ENCODE results near the gene MTERF4.

The MTERF4 gene

GRCh38 chr2:241081643-241082340 lies 20.3 kb downstream of the MTERF4 start:
- WGBS = 87% methylated on average over 28 of the region's 28 CpGs
- H3K14ac ChIP-seq (ENCODE audit: low read length in 2 of 2) = no peak overlapping the region
- no peak overlapping the region for H4K91ac ChIP-seq (ENCODE audit: low read length)
- peak overlapping the region in 1 of 2 experiments; percentile 90 for H3K23ac ChIP-seq (ENCODE audit: low read length in 2 of 2)
- H3K4me3 ChIP-seq (ENCODE audit: insufficient read depth in 1 of 2, low read depth in 1 of 2, low read length in 2 of 2) = no peak overlapping the region
- no peak overlapping the region for H3K18ac ChIP-seq (ENCODE audit: low read depth in 1 of 2, low read length in 2 of 2)
- DNase-seq = no peak
- no peak overlapping the region for H3K4ac ChIP-seq (ENCODE audit: low read depth in 1 of 2, low read length in 2 of 2)
- H2AK5ac ChIP-seq (ENCODE audit: low read length, severe bottlenecking) = no peak overlapping the region
- no peak overlapping the region for H3K9ac ChIP-seq (ENCODE audit: low read length)
- no peak overlapping the region for H2BK5ac ChIP-seq (ENCODE audit: low read depth, low read length, poor library complexity, severe bottlenecking)
- H3K27me3 ChIP-seq (ENCODE audit: control insufficient read depth in 1 of 2, insufficient read depth in 1 of 2, low read length in 2 of 2) = no peaks in the 10 kb centered on the region
- no peak overlapping the region for H2BK12ac ChIP-seq (ENCODE audit: low read length in 2 of 2)
- peaks cover 2% of the 10 kb centered on the region for H3K4me1 ChIP-seq (ENCODE audit: control insufficient read depth, insufficient read depth, low read depth, low read length)
- H2BK120ac ChIP-seq (ENCODE audit: low read depth, low read length) = no peak overlapping the region
- no peak overlapping the region for H3K27ac ChIP-seq (ENCODE audit: low read length, poor library complexity, severe bottlenecking)
- H3K79me1 ChIP-seq (replicated peaks; ENCODE audit: low read length, poor library complexity, severe bottlenecking) = peaks cover 2% of the 10 kb centered on the region
- peaks cover 0 to 81% of the 10 kb centered on the region in 2 experiments for H3K36me3 ChIP-seq (ENCODE audit: control insufficient read depth in 1 of 2, insufficient read depth in 2 of 2, low read depth in 1 of 2, low read length in 2 of 2)
- H2BK15ac ChIP-seq (ENCODE audit: low read depth, poor library complexity, severe bottlenecking) = no peak overlapping the region
- H3K9me3 ChIP-seq (ENCODE audit: control insufficient read depth, low read length) = no peaks in the 10 kb centered on the region
- no peak overlapping the region for H3K4me2 ChIP-seq (ENCODE audit: low read length, poor library complexity, severe bottlenecking)
- H4K8ac ChIP-seq (ENCODE audit: low read length) = no peak overlapping the region
- no peak overlapping the region for H2AFZ ChIP-seq (ENCODE audit: low read depth, low read length)

- H3K18ac ChIP-seq (ENCODE audit: low read depth in 1 of 2, low read length in 2 of 2) = no peak overlapping the region
- H3K79me1 ChIP-seq (replicated peaks; ENCODE audit: low read length, poor library complexity, severe bottlenecking) = peaks cover under 1% of the 10 kb centered on the region
- 84% methylated on average over 9 of the region's 9 CpGs for WGBS
- H3K4me1 ChIP-seq (ENCODE audit: control insufficient read depth, insufficient read depth, low read depth, low read length) = peaks cover 2% of the 10 kb centered on the region
- H3K4ac ChIP-seq (ENCODE audit: low read depth in 1 of 2, low read length in 2 of 2) = no peak overlapping the region
- no peak overlapping the region for H2BK120ac ChIP-seq (ENCODE audit: low read depth, low read length)
- no peak overlapping the region for H3K9ac ChIP-seq (ENCODE audit: low read length)
- H2BK12ac ChIP-seq (ENCODE audit: low read length in 2 of 2) = no peak overlapping the region
- H2BK15ac ChIP-seq (ENCODE audit: low read depth, poor library complexity, severe bottlenecking) = no peak overlapping the region
- H3K23ac ChIP-seq (ENCODE audit: low read length in 2 of 2) = no peak overlapping the region
- no peak overlapping the region for H4K91ac ChIP-seq (ENCODE audit: low read length)
- no peak overlapping the region for H2BK5ac ChIP-seq (ENCODE audit: low read depth, low read length, poor library complexity, severe bottlenecking)
- H3K9me3 ChIP-seq (ENCODE audit: control insufficient read depth, low read length) = no peaks in the 10 kb centered on the region
- no peak overlapping the region for H3K4me3 ChIP-seq (ENCODE audit: insufficient read depth in 1 of 2, low read depth in 1 of 2, low read length in 2 of 2)
- DNase-seq = no peak
- no peaks in the 10 kb centered on the region for H3K27me3 ChIP-seq (ENCODE audit: control insufficient read depth in 1 of 2, insufficient read depth in 1 of 2, low read length in 2 of 2)
- H2AFZ ChIP-seq (ENCODE audit: low read depth, low read length) = no peak overlapping the region
- H2AK5ac ChIP-seq (ENCODE audit: low read length, severe bottlenecking) = no peak overlapping the region
- H3K27ac ChIP-seq (ENCODE audit: low read length, poor library complexity, severe bottlenecking) = no peak overlapping the region
- no peak overlapping the region for H4K8ac ChIP-seq (ENCODE audit: low read length)
- no peak overlapping the region for H3K4me2 ChIP-seq (ENCODE audit: low read length, poor library complexity, severe bottlenecking)
- H3K14ac ChIP-seq (ENCODE audit: low read length in 2 of 2) = no peak overlapping the region
- peaks cover 0 to 79% of the 10 kb centered on the region in 2 experiments for H3K36me3 ChIP-seq (ENCODE audit: control insufficient read depth in 1 of 2, insufficient read depth in 2 of 2, low read depth in 1 of 2, low read length in 2 of 2)
These were observed 20.9 kb downstream of the MTERF4 start for GRCh38 chr2:241081190-241081642.

DNA sequence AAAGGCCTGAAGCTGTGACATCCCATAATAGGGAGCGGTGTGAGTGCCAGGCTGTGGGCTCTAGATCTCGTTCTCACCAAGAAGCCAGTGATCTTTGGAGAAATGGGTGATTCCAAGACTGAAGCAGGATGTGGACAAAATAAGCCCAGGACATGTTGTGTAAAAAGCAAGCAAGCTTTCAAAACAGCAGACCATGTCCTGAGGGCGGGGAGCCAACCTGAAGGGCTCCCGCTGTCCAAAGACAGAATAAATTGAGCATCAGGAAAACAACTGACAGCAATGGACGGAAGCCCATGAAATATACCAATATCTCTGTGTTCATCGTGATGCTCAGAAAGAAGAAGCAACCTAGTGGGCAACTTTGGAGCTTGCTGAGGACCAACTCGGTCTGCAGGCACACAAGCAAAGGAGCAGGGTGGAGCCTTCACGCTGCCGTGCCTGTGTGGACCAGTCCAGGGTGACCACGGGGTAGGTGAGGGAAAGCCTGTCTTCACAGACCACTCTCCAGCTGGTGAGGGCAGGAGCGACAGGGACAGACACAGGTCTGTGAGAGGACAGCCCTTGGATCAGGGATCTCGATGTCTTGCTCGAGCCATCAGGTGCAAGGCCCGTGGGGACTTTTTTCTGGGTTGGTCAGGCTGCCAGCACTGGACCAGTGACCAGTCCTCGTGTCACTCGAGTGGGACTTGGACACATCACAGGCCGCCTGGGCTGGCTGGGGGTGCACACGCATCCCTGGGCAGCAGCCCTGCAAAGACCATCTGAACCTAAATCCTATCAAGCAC lies 21.5 kb downstream of the MTERF4 start:
- Histone ChIP-seq H3K79me1 (replicated peaks; ENCODE audit: low read length, poor library complexity, severe bottlenecking) (no peaks in the 10 kb centered on the region), H2BK15ac (ENCODE audit: low read depth, poor library complexity, severe bottlenecking) (no peak overlapping the region), H3K27me3 (ENCODE audit: control insufficient read depth in 1 of 2, insufficient read depth in 1 of 2, low read length in 2 of 2) (no peaks in the 10 kb centered on the region), H2BK12ac (ENCODE audit: low read length in 2 of 2) (no peak overlapping the region), H3K4me2 (ENCODE audit: low read length, poor library complexity, severe bottlenecking) (no peak overlapping the region), H3K14ac (ENCODE audit: low read length in 2 of 2) (no peak overlapping the region), H3K18ac (ENCODE audit: low read depth in 1 of 2, low read length in 2 of 2) (no peak overlapping the region), H3K23ac (ENCODE audit: low read length in 2 of 2) (no peak overlapping the region), H2BK5ac (ENCODE audit: low read depth, low read length, poor library complexity, severe bottlenecking) (no peak overlapping the region), H2AK5ac (ENCODE audit: low read length, severe bottlenecking) (no peak overlapping the region), H4K91ac (ENCODE audit: low read length) (no peak overlapping the region), H2AFZ (ENCODE audit: low read depth, low read length) (no peak overlapping the region), H3K4ac (ENCODE audit: low read depth in 1 of 2, low read length in 2 of 2) (no peak overlapping the region), H3K4me3 (ENCODE audit: insufficient read depth in 1 of 2, low read depth in 1 of 2, low read length in 2 of 2) (no peak overlapping the region), H3K9ac (ENCODE audit: low read length) (no peak overlapping the region), H3K9me3 (ENCODE audit: control insufficient read depth, low read length) (no peaks in the 10 kb centered on the region), H4K8ac (ENCODE audit: low read length) (no peak overlapping the region), H3K27ac (ENCODE audit: low read length, poor library complexity, severe bottlenecking) (no peak overlapping the region), H3K36me3 (ENCODE audit: control insufficient read depth in 1 of 2, insufficient read depth in 2 of 2, low read depth in 1 of 2, low read length in 2 of 2) (peaks cover 0 to 81% of the 10 kb centered on the region in 2 experiments), H2BK120ac (ENCODE audit: low read depth, low read length) (no peak overlapping the region), H3K4me1 (ENCODE audit: control insufficient read depth, insufficient read depth, low read depth, low read length) (peaks cover 2% of the 10 kb centered on the region)
- DNase-seq = no peak
- WGBS = 91% methylated on average over 18 of the region's 18 CpGs

DNA sequence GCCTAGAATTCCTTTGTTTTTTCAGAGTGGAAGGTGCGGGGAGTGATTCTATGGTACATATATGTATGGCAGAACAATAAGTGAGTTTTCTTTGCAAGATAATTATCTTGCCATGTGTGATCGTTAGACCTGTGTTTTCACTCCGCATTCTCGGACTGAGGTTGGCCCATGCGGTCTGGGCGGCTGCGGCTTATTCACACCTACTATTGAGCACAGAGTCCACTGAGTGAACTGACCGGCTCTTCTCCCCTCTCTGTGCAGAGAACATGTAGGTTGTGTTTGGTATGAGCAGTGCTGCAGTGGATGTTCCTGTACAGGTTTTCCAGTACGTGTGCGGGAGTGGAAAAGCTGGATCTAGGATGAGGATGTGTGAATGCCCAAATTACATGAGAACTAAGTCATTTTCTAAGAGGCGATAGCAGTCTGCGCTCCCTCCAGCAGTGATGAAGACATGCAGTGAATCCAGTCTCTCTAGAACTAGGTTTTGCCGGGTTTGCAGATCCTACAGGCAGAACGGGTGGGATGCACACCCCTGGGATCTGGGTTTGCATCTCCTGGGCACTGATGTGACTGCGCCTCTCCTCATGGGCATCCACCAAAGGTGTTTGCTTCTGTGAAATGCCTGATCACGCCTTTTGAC lies 27.1 kb downstream of the MTERF4 start:
- H2AFZ ChIP-seq (ENCODE audit: low read depth, low read length) = no peak overlapping the region
- no peaks in the 10 kb centered on the region for H3K4me1 ChIP-seq (ENCODE audit: control insufficient read depth, insufficient read depth, low read depth, low read length)
- peaks cover 0 to 83% of the 10 kb centered on the region in 2 experiments for H3K36me3 ChIP-seq (ENCODE audit: control insufficient read depth in 1 of 2, insufficient read depth in 2 of 2, low read depth in 1 of 2, low read length in 2 of 2)
- no peak overlapping the region for H2BK5ac ChIP-seq (ENCODE audit: low read depth, low read length, poor library complexity, severe bottlenecking)
- H4K91ac ChIP-seq (ENCODE audit: low read length) = no peak overlapping the region
- no peak overlapping the region for H2AK5ac ChIP-seq (ENCODE audit: low read length, severe bottlenecking)
- H3K14ac ChIP-seq (ENCODE audit: low read length in 2 of 2) = no peak overlapping the region
- no peak overlapping the region for H3K23ac ChIP-seq (ENCODE audit: low read length in 2 of 2)
- no peak overlapping the region for H4K8ac ChIP-seq (ENCODE audit: low read length)
- H3K27me3 ChIP-seq (ENCODE audit: control insufficient read depth in 1 of 2, insufficient read depth in 1 of 2, low read length in 2 of 2) = peaks cover 0 to 15% of the 10 kb centered on the region in 2 experiments
- no peak overlapping the region for H2BK15ac ChIP-seq (ENCODE audit: low read depth, poor library complexity, severe bottlenecking)
- H3K9ac ChIP-seq (ENCODE audit: low read length) = no peak overlapping the region
- H3K4me3 ChIP-seq (ENCODE audit: insufficient read depth in 1 of 2, low read depth in 1 of 2, low read length in 2 of 2) = no peak overlapping the region
- DNase-seq = no peak
- no peaks in the 10 kb centered on the region for H3K79me1 ChIP-seq (replicated peaks; ENCODE audit: low read length, poor library complexity, severe bottlenecking)
- WGBS = 96% methylated on average over 14 of the region's 16 CpGs
- H3K18ac ChIP-seq (ENCODE audit: low read depth in 1 of 2, low read length in 2 of 2) = no peak overlapping the region
- no peak overlapping the region for H2BK120ac ChIP-seq (ENCODE audit: low read depth, low read length)
- no peak overlapping the region for H2BK12ac ChIP-seq (ENCODE audit: low read length in 2 of 2)
- no peak overlapping the region for H3K4me2 ChIP-seq (ENCODE audit: low read length, poor library complexity, severe bottlenecking)
- no peak overlapping the region for H3K27ac ChIP-seq (ENCODE audit: low read length, poor library complexity, severe bottlenecking)
- H3K9me3 ChIP-seq (ENCODE audit: control insufficient read depth, low read length) = no peaks in the 10 kb centered on the region
- H3K4ac ChIP-seq (ENCODE audit: low read depth in 1 of 2, low read length in 2 of 2) = no peak overlapping the region

Measured in mesenchymal stem cell (in vitro differentiated cells and primary cell).